HepG2 (cell line): ENCODE results near the gene GDF15. TPM values are rescaled to one million over a fixed set of nuclear protein-coding genes. Genes with fewer than 3 reads are reported as not detected.
A peak's percentile ranks its signal among the peaks of the same experiment; 100 is the strongest.

ENCODE experiments used
- ATAC-seq: fragments of 200-7000 bp; cut with Tn5 transposase; 3 replicates; pipeline ENCODE4 v1.9.1; 2020; ENCODE audit warnings: mild to moderate bottlenecking, moderate library complexity
- BruUV-seq: library from RNA; stranded (reverse); fragments of 400-500 nt; replicated peaks from 2 replicates; lab custom pipeline; 2021; lab: Mats Ljungman, UMichigan
- CTCF ChIA-PET: fragments of 300-600 bp; formaldehyde crosslinking; extraction: SDS; loops from one replicate; lab custom pipeline; 2021; ENCODE audit warnings: low total read pairs, inconsistent platforms, low intra/inter-chr PET ratio; lab: Yijun Ruan, JAX
- POLR2A ChIA-PET: fragments of 350-600 bp; sonication (Branson Sonifier 250); formaldehyde crosslinking; loops from one replicate; lab custom pipeline; 2020; ENCODE audit warnings: antibody characterized with exemption, inconsistent platforms; lab: Yijun Ruan, JAX
- DNase-seq: peaks from one replicate; pipeline ENCODE4 v3.0.0-alpha.2; 2015; ENCODE audit warnings: low spot score
- FAIRE-seq: peaks from 3 replicates; lab custom pipeline; 2011; peaks lifted over from hg19 to GRCh38; lab: Jason Lieb, UNC
- H2AFZ ChIP-seq: one replicate; pipeline ENCODE4 v1.6.1; 2011; ENCODE audit warnings: low read length, inconsistent platforms
- H3K27ac ChIP-seq: fragments of 300-600 bp; 3 replicates; pipeline ENCODE4 v1.8.0; 2011; ENCODE audit warnings: mixed run types, mild to moderate bottlenecking, mixed read lengths, low read length, inconsistent platforms; ENCODE audit not compliant: insufficient read depth; ENCODE audit errors: extremely low read length
- H3K27me3 ChIP-seq, 2 experiments: fragments of 200-600 bp in 1 of 2; 2 replicates in 1 of 2; 3 replicates in 1 of 2; pipeline versions ENCODE4 v1.6.0 to v1.8.0; 2011; ENCODE audit warnings: low read length in 2 of 2, mild to moderate bottlenecking in 2 of 2, moderate library complexity in 2 of 2, inconsistent platforms in 1 of 2; ENCODE audit not compliant: insufficient read depth in 2 of 2, control insufficient read depth in 1 of 2
- H3K36me3 ChIP-seq, 2 experiments: fragments of 200-600 bp in 1 of 2; replicated peaks in 1 of 2; 2 replicates in 1 of 2; 3 replicates in 1 of 2; pipeline versions ENCODE4 v1.5.1 to v1.8.0; 2011; ENCODE audit warnings: low read length in 2 of 2, inconsistent platforms in 1 of 2; ENCODE audit not compliant: insufficient read depth in 2 of 2, control insufficient read depth in 1 of 2
- H3K4me1 ChIP-seq: 2 replicates; pipeline ENCODE4 v1.5.1; 2012; ENCODE audit warnings: low read length, inconsistent platforms; ENCODE audit not compliant: insufficient read depth
- H3K4me2 ChIP-seq: 2 replicates; pipeline ENCODE4 v1.6.0; 2011; ENCODE audit warnings: low read depth, low read length, inconsistent platforms
- H3K4me3 ChIP-seq, 3 experiments: fragments of 200-600 bp in 1 of 3; sonication (generic), shearing (Covaris generic) in 1 of 3; replicated peaks in 1 of 3; 2 replicates each; pipeline ENCODE4 v1.5.1; 2011 to 2016; ENCODE audit warnings: low read length in 3 of 3, inconsistent platforms in 2 of 3, low read depth in 2 of 3, mild to moderate bottlenecking in 2 of 3, control low read depth in 1 of 3, mixed read lengths in 1 of 3; ENCODE audit not compliant: insufficient read depth in 1 of 3
- H3K79me2 ChIP-seq: one replicate; pipeline ENCODE4 v1.6.1; 2011; ENCODE audit warnings: low read length, inconsistent platforms; ENCODE audit not compliant: insufficient read depth
- H3K9ac ChIP-seq: 2 replicates; pipeline ENCODE4 v1.6.0; 2011; ENCODE audit warnings: mild to moderate bottlenecking, low read depth, low read length, inconsistent platforms; ENCODE audit not compliant: insufficient read depth
- H3K9me3 ChIP-seq: 2 replicates; pipeline ENCODE4 v1.5.1; 2012; ENCODE audit warnings: mild to moderate bottlenecking, low read length
- H4K20me1 ChIP-seq: 2 replicates; pipeline ENCODE4 v1.6.0; 2011; ENCODE audit warnings: inconsistent platforms, mild to moderate bottlenecking, low read length, moderate library complexity; ENCODE audit not compliant: insufficient read depth
- CCDC6 ChIP-seq: sonication (generic); formaldehyde crosslinking; IDR thresholded peaks from 2 replicates; pipeline ENCODE4 v1.8.1; 2022; ENCODE audit warnings: mild to moderate bottlenecking, missing genetic modification reagents, moderate library complexity
- CHD4 ChIP-seq: fragments of 200-600 bp; sonication (generic); IDR thresholded peaks from 2 replicates; pipeline ENCODE4 v1.7.0; 2017; ENCODE audit warnings: mild to moderate bottlenecking, low read length, borderline replicate concordance
- CTCF ChIP-seq: sonication (generic); formaldehyde crosslinking; IDR thresholded peaks from 2 replicates; pipeline ENCODE4 v1.5.0; 2020; ENCODE audit warnings: mild to moderate bottlenecking, missing genetic modification reagents, moderate library complexity
- FOXA1 ChIP-seq, 2 experiments: fragments of 450-650 bp in 1 of 2; sonication (generic) in 1 of 2; formaldehyde crosslinking in 1 of 2; IDR thresholded peaks; 2 replicates each; pipeline versions ENCODE4 v1.4.0 to v1.6.1; 2016 to 2020; ENCODE audit warnings: missing genetic modification reagents in 1 of 2
- FOXA3 ChIP-seq: IDR thresholded peaks from 2 replicates; pipeline ENCODE4 v1.6.1; 2016; ENCODE audit warnings: missing genetic modification reagents, missing compliant biosample characterization
- HNF4G ChIP-seq, 2 experiments: sonication (generic) in 1 of 2; formaldehyde crosslinking in 1 of 2; IDR thresholded peaks; 2 replicates each; pipeline versions ENCODE4 v1.4.0 to v1.6.1; 2011 to 2020; ENCODE audit warnings: borderline replicate concordance in 2 of 2, low read depth in 2 of 2, mild to moderate bottlenecking in 2 of 2, low read length in 1 of 2, missing genetic modification reagents in 1 of 2, moderate library complexity in 1 of 2
- HNRNPH1 ChIP-seq: fragments of 200-400 bp; formaldehyde crosslinking; optimal IDR thresholded peaks from 2 replicates; pipeline ENCODE3; 2017; ENCODE audit warnings: mild to moderate bottlenecking, low read depth, low read length
- HOXA3 ChIP-seq: sonication (generic); formaldehyde crosslinking; IDR thresholded peaks from 2 replicates; pipeline ENCODE4 v1.5.0; 2020; ENCODE audit warnings: missing genetic modification reagents
- HOXA5 ChIP-seq: sonication (generic); formaldehyde crosslinking; IDR thresholded peaks from 2 replicates; pipeline ENCODE4 v1.4.0; 2020; ENCODE audit warnings: missing genetic modification reagents
- KLF12 ChIP-seq: sonication (generic); formaldehyde crosslinking; IDR thresholded peaks from 2 replicates; pipeline ENCODE4 v1.4.0; 2020; ENCODE audit warnings: missing genetic modification reagents, borderline replicate concordance
- MAF1 ChIP-seq: sonication (generic); formaldehyde crosslinking; IDR thresholded peaks from 2 replicates; pipeline ENCODE4 v1.5.0; 2020; ENCODE audit warnings: missing genetic modification reagents, borderline replicate concordance
- MAFF ChIP-seq: IDR thresholded peaks from 2 replicates; pipeline ENCODE4 v1.6.1; 2011; ENCODE audit warnings: low read depth, low read length, improper control_type of control experiment
- MAFK ChIP-seq, 2 experiments: IDR thresholded peaks in 1 of 2; conservative IDR thresholded peaks in 1 of 2; 2 replicates each; pipeline ENCODE4 v1.6.1; 2011; ENCODE audit warnings: improper control_type of control experiment in 2 of 2, low read length in 2 of 2
- NFRKB ChIP-seq: fragments of 450-650 bp; IDR thresholded peaks from 2 replicates; pipeline ENCODE4 v1.6.1; 2017
- RBAK ChIP-seq: sonication (generic); formaldehyde crosslinking; IDR thresholded peaks from 2 replicates; pipeline ENCODE4 v1.5.1; 2020; ENCODE audit warnings: mild to moderate bottlenecking, missing genetic modification reagents
- SKI ChIP-seq: fragments of 450-650 bp; IDR thresholded peaks from one replicate; pipeline ENCODE4 v1.6.1; 2018; ENCODE audit warnings: mild to moderate bottlenecking; ENCODE audit not compliant: partially characterized antibody
- SP2 ChIP-seq: sonication (generic); formaldehyde crosslinking; IDR thresholded peaks from 2 replicates; pipeline ENCODE4 v1.5.1; 2020; ENCODE audit warnings: mild to moderate bottlenecking, missing genetic modification reagents
- TAF15 ChIP-seq: fragments of 200-400 bp; formaldehyde crosslinking; IDR thresholded peaks from one replicate; pipeline ENCODE4 v1.6.1; 2018; ENCODE audit warnings: mild to moderate bottlenecking, low read depth, low read length; ENCODE audit not compliant: poor library complexity, severe bottlenecking
- TBP ChIP-seq: sonication (generic); formaldehyde crosslinking; IDR thresholded peaks from 2 replicates; pipeline ENCODE4 v1.5.0; 2020; ENCODE audit warnings: missing genetic modification reagents
- ZC3H13 ChIP-seq: sonication (generic); formaldehyde crosslinking; IDR thresholded peaks from 2 replicates; pipeline ENCODE4 v1.8.1; 2023; ENCODE audit warnings: mild to moderate bottlenecking, missing genetic modification reagents, moderate library complexity
- ZNF101 ChIP-seq: sonication (generic); formaldehyde crosslinking; IDR thresholded peaks from 2 replicates; pipeline ENCODE4 v1.4.0; 2020; ENCODE audit warnings: mild to moderate bottlenecking, low read depth, missing genetic modification reagents, borderline replicate concordance
- ZNF143 ChIP-seq: sonication (generic); formaldehyde crosslinking; IDR thresholded peaks from 2 replicates; pipeline ENCODE4 v1.4.0; 2020; ENCODE audit warnings: missing genetic modification reagents
- ZNF354B ChIP-seq: sonication (generic); formaldehyde crosslinking; IDR thresholded peaks from 2 replicates; pipeline ENCODE4 v1.8.0; 2022; ENCODE audit warnings: mild to moderate bottlenecking, missing genetic modification reagents
- ZNF577 ChIP-seq: sonication (generic); formaldehyde crosslinking; IDR thresholded peaks from 2 replicates; pipeline ENCODE4 v1.4.0; 2020; ENCODE audit warnings: mild to moderate bottlenecking, low read depth, missing genetic modification reagents, borderline replicate concordance
- ZNF841 ChIP-seq: sonication (generic); formaldehyde crosslinking; IDR thresholded peaks from 2 replicates; pipeline ENCODE4 v1.8.1; 2023; ENCODE audit warnings: missing genetic modification reagents, borderline replicate concordance
- ZNF879 ChIP-seq: sonication (generic); formaldehyde crosslinking; IDR thresholded peaks from 2 replicates; pipeline ENCODE4 v1.8.1; 2023; ENCODE audit warnings: missing genetic modification reagents
- WGBS: methylation state at CpG from one replicate; pipeline ENCODE4 v1.1.6; 2017; ENCODE audit warnings: low lambda C conversion rate; 5-methylcytosine and 5-hydroxymethylcytosine counted together
- in situ Hi-C: cut with HindIII; loops from 2 replicates; pipeline ENCODE4 v1.10.0; 2017; ENCODE audit warnings: low pct_unique_long_range_greater_than_20kb; ENCODE audit not compliant: extremely low pct_ligation_motif_present
- intact Hi-C: fragments of 100-400 bp; cut with micrococcal nuclease; formaldehyde crosslinking; loops from one replicate; pipeline ENCODE4 v1.10.0; 2022; ENCODE audit not compliant: unreplicated experiment
- polyA plus RNA-seq, 8 experiments: library from polyadenylated mRNA; depleted of rRNA in 3 of 8; stranded (reverse) in 7 of 8; unstranded in 1 of 8; fragments of >200 nt; fragmentation: Illumina TruSeq in 4 of 8; extraction: Trizol in 4 of 8; gene quantifications; 2 replicates each; pipeline versions ENCODE4 v1.2.1 to v1.2.3, GENCODE V29; 2011 to 2016; ENCODE audit warnings: low read depth in 4 of 8, missing spikeins in 1 of 8, mixed read lengths in 1 of 8; ENCODE audit not compliant: insufficient read depth in 1 of 8
- total RNA-seq, 5 experiments: library from RNA; depleted of rRNA; stranded (reverse); fragments of >200 nt; fragmentation: Illumina TruSeq; extraction: Trizol; gene quantifications; 2 replicates each; pipeline ENCODE4 v1.2.3, GENCODE V29; 2016; ENCODE audit warnings: low read depth in 1 of 5

GDF15 gene
- total and polyA plus RNA-seq, 2 of the 13 experiments (the other 11 are each of a cell fraction or from before 2014, with no cell fraction given): 146 to 422 TPM

- CTCF ChIA-PET: no interaction called here
- H3K36me3 ChIP-seq: no peaks in the 10 kb centered on the region
- FAIRE-seq: no peak
Observed at GRCh38 chr19:18399008-18399407, 13.1 kb downstream of the GDF15 start.

More at GRCh38 chr19:18399008-18399407, 13.1 kb downstream of the GDF15 start:
- Histone ChIP-seq H2AFZ (no peak overlapping the region), H3K4me1 (peaks cover 62% of the 10 kb centered on the region), H3K79me2 (no peaks in the 10 kb centered on the region), H3K4me3 (no peak overlapping the region), H3K9me3 (no peaks in the 10 kb centered on the region), H3K27ac (no peak overlapping the region), H3K27me3 (peaks cover 0 to 17% of the 10 kb centered on the region in 2 experiments; a peak in 4 of 5 replicates), H4K20me1 (no peaks in the 10 kb centered on the region), H3K9ac (no peak overlapping the region), H3K4me2 (no peak overlapping the region)
- in situ Hi-C loops: no loop called here
- intact Hi-C loops: no loop called here
- POLR2A ChIA-PET: no interaction called here
- BruUV-seq: no TSS peak
- DNase-seq (no peak), ATAC-seq (no peak)
- 18% methylated on average over 2 of the region's 6 CpGs for WGBS
- no peak for TF ChIP-seq SP2 (CRISPR knock-in tag)
- TF ChIP-seq MAFK (conservative IDR thresholded peaks at IDR 0.05 in 1 of 2, IDR thresholded peaks at IDR 0.05 in 1 of 2; ENCODE audit: low read length in 2 of 2): peak; percentile 57 to 59
- peak; percentile 22; the same call in 1 of the 2 replicates for TF ChIP-seq FOXA3
- TF ChIP-seq ZNF354B (CRISPR knock-in tag): no peak
- TF ChIP-seq ZC3H13 (CRISPR knock-in tag): no peak
- no peak for TF ChIP-seq KLF12 (CRISPR knock-in tag)
- no peak for TF ChIP-seq RBAK (CRISPR knock-in tag)
- no peak for TF ChIP-seq CCDC6 (CRISPR knock-in tag)
- TF ChIP-seq FOXA1 (IDR thresholded peaks at IDR 0.05): no peak
- TF ChIP-seq FOXA1 (CRISPR knock-in tag; IDR thresholded peaks at IDR 0.05): peak; percentile 50; the same call in 1 of the 2 replicates
- no peak for TF ChIP-seq SKI
- no peak for TF ChIP-seq TAF15
- no peak for TF ChIP-seq ZNF577 (CRISPR knock-in tag)
- no peak for TF ChIP-seq NFRKB
- TF ChIP-seq ZNF143: no peak
- no peak for TF ChIP-seq CTCF (CRISPR knock-in tag)
- no peak for TF ChIP-seq HOXA3 (CRISPR knock-in tag)
- no peak for TF ChIP-seq HNRNPH1
- TF ChIP-seq HNF4G (IDR thresholded peaks at IDR 0.05; ENCODE audit: borderline replicate concordance, low read depth, low read length): no peak
- TF ChIP-seq HNF4G (CRISPR knock-in tag; IDR thresholded peaks at IDR 0.05; ENCODE audit: borderline replicate concordance, low read depth): no peak
- no peak for TF ChIP-seq TBP (CRISPR knock-in tag)
- peak; percentile 52 for TF ChIP-seq MAFF
- TF ChIP-seq ZNF101 (CRISPR knock-in tag): no peak
- TF ChIP-seq ZNF879: no peak
- TF ChIP-seq CHD4: no peak
- no peak for TF ChIP-seq MAF1
- no peak for TF ChIP-seq HOXA5 (CRISPR knock-in tag)
- TF ChIP-seq ZNF841 (CRISPR knock-in tag): no peak
